GM06990 (cell line): Measurements from ENCODE around the gene NME3.

ENCODE experiments used
- DNase-seq: peaks from one replicate; pipeline ENCODE4 v3.0.0-alpha.2; 2011; ENCODE audit not compliant: insufficient read length; ENCODE audit errors: extremely low read depth
- H3K27me3 ChIP-seq: replicated peaks from 2 replicates; pipeline ENCODE4 v1.6.0; 2011; ENCODE audit warnings: low read length; ENCODE audit not compliant: control insufficient read depth, insufficient read depth
- H3K36me3 ChIP-seq: 2 replicates; pipeline ENCODE4 v1.5.1; 2011; ENCODE audit warnings: low read length; ENCODE audit not compliant: control insufficient read depth, insufficient read depth
- H3K4me3 ChIP-seq: replicated peaks from 2 replicates; pipeline ENCODE4 v1.5.1; 2011; ENCODE audit warnings: low read depth, mild to moderate bottlenecking, control low read depth, low read length
- TF ChIP-seq, protein P1 (sequence below): IDR thresholded peaks from 2 replicates; pipeline ENCODE4 v1.5.1; 2011; ENCODE audit warnings: low read length, control low read depth, mild to moderate bottlenecking, inconsistent platforms; ENCODE audit not compliant: insufficient read depth, poor library complexity, severe bottlenecking

The NME3 gene

DNA sequence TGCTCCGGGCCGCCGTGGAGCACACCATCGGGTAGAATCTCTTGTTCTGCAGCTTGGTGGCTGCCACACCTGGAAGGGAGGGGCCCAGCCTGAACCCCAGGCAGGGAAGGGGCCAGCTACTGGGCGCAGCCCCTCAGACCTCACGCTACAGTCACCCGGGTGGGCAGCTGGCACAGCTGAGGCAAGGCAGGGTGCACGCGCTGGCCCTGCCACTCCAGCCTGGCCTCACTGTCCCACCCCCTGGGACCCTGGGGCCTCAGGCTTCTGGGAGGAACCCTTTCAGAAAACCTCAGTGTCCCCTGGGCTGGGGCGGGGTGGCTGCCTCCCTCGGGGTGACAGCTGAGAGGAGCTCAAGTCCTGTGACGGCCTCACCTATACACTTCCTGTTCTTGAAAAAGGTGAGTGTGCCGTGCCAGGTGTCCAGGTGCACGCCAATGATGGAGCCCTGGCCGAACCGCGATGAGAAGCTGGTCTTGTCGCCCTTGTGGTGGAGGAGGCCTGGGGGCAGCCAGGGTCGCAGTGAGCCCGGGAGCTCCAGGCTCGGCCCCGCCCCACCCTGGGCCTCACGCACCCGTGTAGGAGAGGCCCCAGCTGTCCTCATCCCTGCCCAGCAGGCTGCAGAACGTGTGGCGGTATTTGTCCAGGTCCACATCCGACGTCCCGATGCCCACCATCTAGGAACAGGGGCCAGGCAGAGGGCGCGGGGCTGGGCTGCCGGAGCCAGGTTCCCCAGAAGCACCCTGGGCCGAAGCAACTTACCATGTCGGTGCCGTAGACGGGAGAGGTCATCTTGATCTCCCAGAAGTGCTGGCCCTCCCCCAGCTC is 6.2 kb upstream of the NME3 start:
- peaks cover 15% of the 10 kb centered on the region for H3K36me3 ChIP-seq
- no peaks in the 10 kb centered on the region for H3K27me3 ChIP-seq
- H3K4me3 ChIP-seq: no peak overlapping the region
- TF ChIP-seq, protein P1, sequence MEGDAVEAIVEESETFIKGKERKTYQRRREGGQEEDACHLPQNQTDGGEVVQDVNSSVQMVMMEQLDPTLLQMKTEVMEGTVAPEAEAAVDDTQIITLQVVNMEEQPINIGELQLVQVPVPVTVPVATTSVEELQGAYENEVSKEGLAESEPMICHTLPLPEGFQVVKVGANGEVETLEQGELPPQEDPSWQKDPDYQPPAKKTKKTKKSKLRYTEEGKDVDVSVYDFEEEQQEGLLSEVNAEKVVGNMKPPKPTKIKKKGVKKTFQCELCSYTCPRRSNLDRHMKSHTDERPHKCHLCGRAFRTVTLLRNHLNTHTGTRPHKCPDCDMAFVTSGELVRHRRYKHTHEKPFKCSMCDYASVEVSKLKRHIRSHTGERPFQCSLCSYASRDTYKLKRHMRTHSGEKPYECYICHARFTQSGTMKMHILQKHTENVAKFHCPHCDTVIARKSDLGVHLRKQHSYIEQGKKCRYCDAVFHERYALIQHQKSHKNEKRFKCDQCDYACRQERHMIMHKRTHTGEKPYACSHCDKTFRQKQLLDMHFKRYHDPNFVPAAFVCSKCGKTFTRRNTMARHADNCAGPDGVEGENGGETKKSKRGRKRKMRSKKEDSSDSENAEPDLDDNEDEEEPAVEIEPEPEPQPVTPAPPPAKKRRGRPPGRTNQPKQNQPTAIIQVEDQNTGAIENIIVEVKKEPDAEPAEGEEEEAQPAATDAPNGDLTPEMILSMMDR: no peak
- peak; percentile 22 for DNase-seq

- Histone ChIP-seq H3K27me3 (no peaks in the 10 kb centered on the region), H3K36me3 (peaks cover 15% of the 10 kb centered on the region), H3K4me3 (no peak overlapping the region)
- TF ChIP-seq, protein P1: no peak
- peak; percentile 18 for DNase-seq
These were observed 5.6 kb upstream of the NME3 start for GRCh38 chr16:1776991-1777374.

DNA sequence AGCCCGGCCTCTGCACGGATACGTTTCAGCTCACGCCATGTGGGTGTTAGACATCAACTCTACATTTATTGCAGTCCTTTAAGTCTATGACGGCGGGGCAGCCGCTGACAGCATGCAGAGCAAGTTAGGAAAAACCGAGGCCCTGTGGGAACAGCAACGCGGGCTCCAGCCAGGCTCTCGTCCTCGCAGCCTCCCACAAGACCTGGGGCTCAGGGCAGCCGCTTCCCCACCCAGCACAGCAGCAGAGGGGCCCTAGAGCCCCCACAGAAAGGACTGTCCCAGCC is 5.3 kb upstream of the NME3 start:
- peaks cover 15% of the 10 kb centered on the region for H3K36me3 ChIP-seq
- no peak overlapping the region for H3K4me3 ChIP-seq
- peak; percentile 13 for DNase-seq
- TF ChIP-seq, protein P1: no peak
- H3K27me3 ChIP-seq: no peaks in the 10 kb centered on the region

- peak; percentile 12 for DNase-seq
- Histone ChIP-seq H3K36me3 (peaks cover 15% of the 10 kb centered on the region), H3K27me3 (no peaks in the 10 kb centered on the region), H3K4me3 (no peak overlapping the region)
- TF ChIP-seq, protein P1: no peak
These were observed 4.7 kb upstream of the NME3 start for GRCh38 chr16:1775846-1776671.

DNA sequence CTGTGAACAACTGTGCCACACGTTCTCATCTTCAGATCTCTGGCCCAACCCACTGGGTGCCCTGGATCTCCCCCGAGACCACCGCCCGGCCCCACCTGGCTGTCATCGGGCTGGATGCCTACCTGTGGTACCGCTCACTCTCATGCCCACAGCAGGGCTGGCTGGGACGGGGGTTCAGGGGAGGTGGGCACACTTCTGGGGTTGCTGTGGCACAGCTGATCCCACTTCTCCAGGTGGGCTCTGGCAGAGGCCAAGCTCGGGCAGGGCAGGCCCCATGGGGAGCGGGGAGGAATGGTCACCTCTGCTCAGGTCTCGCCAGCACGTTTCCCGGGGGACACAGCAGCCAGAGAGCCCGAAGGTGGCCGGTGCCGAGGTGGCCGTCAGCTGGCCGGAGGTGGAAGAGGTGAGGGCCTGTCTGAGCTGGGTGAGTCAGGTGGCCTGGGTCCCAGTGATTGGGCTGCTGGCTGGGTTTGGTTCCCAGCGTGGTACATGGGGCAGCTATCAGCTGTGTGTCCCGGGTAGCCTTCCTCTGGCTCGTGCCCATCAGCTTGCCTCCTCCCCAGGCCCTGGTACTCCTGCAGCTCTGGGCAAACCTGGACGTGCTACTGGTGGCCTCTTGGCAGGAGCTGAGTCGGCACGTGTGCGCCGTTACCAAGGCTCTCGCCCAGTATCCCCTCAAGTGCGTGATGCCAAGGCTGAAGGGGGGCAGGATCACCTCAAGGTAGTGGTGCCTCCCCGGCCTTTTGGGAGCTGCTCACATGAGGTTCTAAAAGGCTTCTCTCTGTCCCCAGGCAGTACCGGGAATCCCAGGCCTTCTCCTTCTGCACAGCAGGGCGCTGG is 3.9 kb upstream of the NME3 start:
- peaks cover 17% of the 10 kb centered on the region for H3K36me3 ChIP-seq
- H3K27me3 ChIP-seq: no peaks in the 10 kb centered on the region
- DNase-seq: peak; percentile 11
- no peak overlapping the region for H3K4me3 ChIP-seq
- TF ChIP-seq, protein P1: no peak
